Ectodermal cell (in vitro differentiated cells): Measurements from ENCODE around the gene RGS11.

Source experiments
- H3K27ac ChIP-seq: 2 replicates; pipeline ENCODE4 v1.7.0; 2013; ENCODE audit warnings: mild to moderate bottlenecking, low read depth, low read length; ENCODE audit not compliant: insufficient read depth, poor library complexity, severe bottlenecking
- H3K27me3 ChIP-seq: 2 replicates; pipeline ENCODE4 v1.7.0; 2013; ENCODE audit warnings: mild to moderate bottlenecking, low read length; ENCODE audit not compliant: insufficient read depth, control insufficient read depth, poor library complexity, severe bottlenecking
- H3K36me3 ChIP-seq: one replicate; pipeline ENCODE4 v1.7.0; 2013; ENCODE audit warnings: low read length; ENCODE audit not compliant: control insufficient read depth, insufficient read depth
- H3K4me1 ChIP-seq: one replicate; pipeline ENCODE4 v1.7.0; 2013; ENCODE audit warnings: low read length; ENCODE audit not compliant: control insufficient read depth, insufficient read depth
- H3K4me3 ChIP-seq: 2 replicates; pipeline ENCODE4 v1.7.0; 2013; ENCODE audit warnings: low read depth, low read length, control low read depth; ENCODE audit not compliant: insufficient read depth
- H3K9me3 ChIP-seq: 2 replicates; pipeline ENCODE4 v1.7.0; 2013; ENCODE audit warnings: mild to moderate bottlenecking, low read length, moderate library complexity; ENCODE audit not compliant: control insufficient read depth
- WGBS, 2 experiments: methylation state at CpG; one replicate each; pipeline ENCODE4 v1.1.7; 2013; ENCODE audit warnings: missing lambda C conversion rate in 2 of 2; 5-methylcytosine and 5-hydroxymethylcytosine counted together

Gene RGS11

DNA sequence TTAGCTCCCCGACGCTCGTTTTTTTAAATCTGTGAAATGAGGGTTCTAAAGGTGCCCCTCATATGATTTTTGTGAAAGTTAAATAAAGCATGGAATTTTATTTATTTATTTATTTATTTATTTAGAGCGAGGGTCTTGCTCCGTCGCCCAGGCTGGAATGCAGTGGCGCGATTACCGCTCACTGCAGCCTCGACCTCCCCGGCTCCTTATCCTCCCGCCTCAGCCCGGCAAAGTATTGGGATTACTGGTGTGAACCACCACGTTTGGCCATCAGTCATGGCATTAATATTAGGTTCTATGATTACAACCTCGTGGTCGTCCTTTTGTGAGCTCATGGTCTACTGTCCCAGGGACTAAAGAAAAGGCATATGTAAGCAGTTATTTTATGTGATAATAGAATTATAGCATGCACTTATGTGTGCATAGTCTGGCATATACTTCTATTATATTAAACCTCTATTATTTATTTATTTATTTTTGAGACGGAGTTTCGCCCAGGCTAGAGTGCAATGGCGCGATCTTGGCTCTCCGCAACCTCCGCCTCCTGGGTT, 45.9 kb downstream of the RGS11 start:
- peaks cover 9% of the 10 kb centered on the region for H3K36me3 ChIP-seq
- no peak overlapping the region for H3K4me3 ChIP-seq
- no peaks in the 10 kb centered on the region for H3K9me3 ChIP-seq
- WGBS, 2 experiments, result 89 to 94% methylated on average over 22 of the region's 22 CpGs
- no peak overlapping the region for H3K27ac ChIP-seq
- H3K4me1 ChIP-seq, result peaks cover 5% of the 10 kb centered on the region
- no peaks in the 10 kb centered on the region for H3K27me3 ChIP-seq

GRCh38 chr16:228852-229730, 46.7 kb downstream of the RGS11 start, which contains the start of gene LUC7L:
Gene LUC7L, minus strand, starts transcription at chr16:229449. Its CDS starts 110 bp downstream, at chr16:229339.
- 3% methylated on average over 88 of the region's 88 CpGs for WGBS, 2 experiments
- peaks cover 13% of the 10 kb centered on the region for H3K36me3 ChIP-seq
- peaks cover 5% of the 10 kb centered on the region for H3K4me1 ChIP-seq
- H3K4me3 ChIP-seq, result peak within 1 kb of the TSS; percentile 93
- no peaks in the 10 kb centered on the region for H3K27me3 ChIP-seq
- H3K27ac ChIP-seq, result peak within 1 kb of the TSS; percentile 95
- no peaks in the 10 kb centered on the region for H3K9me3 ChIP-seq

DNA sequence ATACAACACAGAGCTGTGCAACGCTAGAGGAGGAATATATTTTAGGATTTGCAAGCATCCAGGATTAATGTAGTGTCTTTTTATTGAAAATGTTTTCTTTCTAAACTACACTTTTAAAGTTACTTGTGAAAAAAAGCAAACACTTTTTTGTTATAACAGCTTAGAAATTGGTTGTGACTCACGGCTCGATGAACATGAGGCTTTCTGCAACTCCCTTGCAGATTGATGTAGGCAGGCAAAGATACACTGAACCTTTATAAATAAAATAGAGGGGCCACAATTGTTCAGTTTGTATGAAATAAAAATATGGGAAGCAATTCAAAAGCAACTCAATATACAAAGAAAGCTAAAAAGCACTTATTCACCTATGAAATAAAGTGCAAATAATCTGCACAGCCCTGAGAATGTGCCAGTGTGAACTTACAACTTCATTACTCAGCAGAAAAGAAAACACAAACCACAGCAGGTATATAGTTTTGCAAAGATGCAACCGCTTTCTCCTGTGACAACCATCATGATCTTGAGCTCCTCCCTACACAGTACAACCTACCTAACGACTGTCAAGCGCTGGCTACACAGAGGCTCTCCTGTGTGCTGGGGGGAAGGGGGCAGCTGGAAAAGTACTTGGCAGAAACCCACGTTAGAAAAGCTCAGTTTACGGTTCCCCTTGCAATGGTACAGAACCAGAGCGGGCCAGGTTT, 47.4 kb downstream of the RGS11 start:
- peak overlapping the region; percentile 95 for H3K27ac ChIP-seq
- no peaks in the 10 kb centered on the region for H3K9me3 ChIP-seq
- H3K4me3 ChIP-seq, result peak overlapping the region; percentile 93
- 27 to 29% methylated on average over 9 of the region's 9 CpGs for WGBS, 2 experiments
- H3K36me3 ChIP-seq, result peaks cover 20% of the 10 kb centered on the region
- H3K4me1 ChIP-seq, result peaks cover 5% of the 10 kb centered on the region
- no peaks in the 10 kb centered on the region for H3K27me3 ChIP-seq

GRCh38 chr16:220021-220420, 55.7 kb downstream of the RGS11 start:
- H3K9me3 ChIP-seq, result no peaks in the 10 kb centered on the region
- no peak overlapping the region for H3K27ac ChIP-seq
- no peaks in the 10 kb centered on the region for H3K4me1 ChIP-seq
- no peaks in the 10 kb centered on the region for H3K27me3 ChIP-seq
- WGBS, 2 experiments, result 97 to 99% methylated on average over 4 of the region's 4 CpGs
- no peak overlapping the region for H3K4me3 ChIP-seq
- H3K36me3 ChIP-seq, result peaks cover 66% of the 10 kb centered on the region
